Measurements from ENCODE around the gene TPRN.

Gene TPRN

DNA sequence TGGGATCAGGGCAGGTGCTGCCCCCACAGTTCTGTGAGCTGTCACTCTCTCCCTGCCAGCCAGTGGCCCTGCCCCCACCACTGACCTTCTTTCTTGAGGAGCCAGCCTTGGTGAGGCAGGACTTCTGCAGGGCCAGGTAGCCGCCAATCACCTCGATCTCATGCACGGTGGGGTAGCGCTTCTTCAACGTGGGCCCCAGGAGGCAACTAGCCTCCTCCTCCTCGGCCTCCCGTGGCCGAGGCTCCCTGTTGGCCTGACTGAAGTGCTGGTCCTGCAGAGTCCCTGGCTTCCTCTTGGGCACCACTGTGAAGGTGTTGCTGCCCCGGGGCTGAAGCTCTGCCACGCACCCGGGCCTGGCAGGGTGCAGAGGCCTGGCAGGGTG is 1.6 kb downstream of the TPRN start:
- H3K79me1 ChIP-seq (ENCODE audit: low read length), result peaks cover 13% of the 10 kb centered on the region
- WGBS (ENCODE audit: extremely low coverage, insufficient coverage, low lambda C conversion rate), result no CpG with 5 or more reads among the region's 11 CpGs
- no peak overlapping the region for H2BK15ac ChIP-seq (replicated peaks; ENCODE audit: low read depth)
- no peaks in the 10 kb centered on the region for H3K4me1 ChIP-seq (ENCODE audit: control insufficient read depth, low read depth, low read length)
- peaks cover 4% of the 10 kb centered on the region for H3K79me2 ChIP-seq (ENCODE audit: control insufficient read depth, insufficient read depth, low read length)
- H2BK5ac ChIP-seq (ENCODE audit: low read length), result no peak overlapping the region
- H3K18ac ChIP-seq (ENCODE audit: low read length), result no peak overlapping the region
- H3K4me2 ChIP-seq (ENCODE audit: low read length), result no peak overlapping the region
- H3K23ac ChIP-seq (ENCODE audit: low read length), result no peak overlapping the region
- peak overlapping the region; percentile 15 for H3K9ac ChIP-seq (ENCODE audit: low read length)
- H3K27ac ChIP-seq (ENCODE audit: low read depth, low read length), result no peak overlapping the region
- no peak overlapping the region for H3K4me3 ChIP-seq (ENCODE audit: low read length)
- H2AK5ac ChIP-seq (ENCODE audit: low read length), result no peak overlapping the region
- no peaks in the 10 kb centered on the region for H3K27me3 ChIP-seq (ENCODE audit: insufficient read depth, low read length, poor library complexity)
- H4K8ac ChIP-seq (ENCODE audit: low read depth, low read length), result no peak overlapping the region
- H3K36me3 ChIP-seq (ENCODE audit: control insufficient read depth, insufficient read depth, low read length), result no peaks in the 10 kb centered on the region
- H3K4ac ChIP-seq (ENCODE audit: low read depth, low read length), result no peak overlapping the region
- peak overlapping the region; percentile 67 for H3K56ac ChIP-seq (ENCODE audit: low read length)
- no peak overlapping the region for H2BK120ac ChIP-seq (ENCODE audit: low read depth, low read length)
- H4K5ac ChIP-seq (ENCODE audit: low read length), result no peak overlapping the region
- no peak for DNase-seq

DNA sequence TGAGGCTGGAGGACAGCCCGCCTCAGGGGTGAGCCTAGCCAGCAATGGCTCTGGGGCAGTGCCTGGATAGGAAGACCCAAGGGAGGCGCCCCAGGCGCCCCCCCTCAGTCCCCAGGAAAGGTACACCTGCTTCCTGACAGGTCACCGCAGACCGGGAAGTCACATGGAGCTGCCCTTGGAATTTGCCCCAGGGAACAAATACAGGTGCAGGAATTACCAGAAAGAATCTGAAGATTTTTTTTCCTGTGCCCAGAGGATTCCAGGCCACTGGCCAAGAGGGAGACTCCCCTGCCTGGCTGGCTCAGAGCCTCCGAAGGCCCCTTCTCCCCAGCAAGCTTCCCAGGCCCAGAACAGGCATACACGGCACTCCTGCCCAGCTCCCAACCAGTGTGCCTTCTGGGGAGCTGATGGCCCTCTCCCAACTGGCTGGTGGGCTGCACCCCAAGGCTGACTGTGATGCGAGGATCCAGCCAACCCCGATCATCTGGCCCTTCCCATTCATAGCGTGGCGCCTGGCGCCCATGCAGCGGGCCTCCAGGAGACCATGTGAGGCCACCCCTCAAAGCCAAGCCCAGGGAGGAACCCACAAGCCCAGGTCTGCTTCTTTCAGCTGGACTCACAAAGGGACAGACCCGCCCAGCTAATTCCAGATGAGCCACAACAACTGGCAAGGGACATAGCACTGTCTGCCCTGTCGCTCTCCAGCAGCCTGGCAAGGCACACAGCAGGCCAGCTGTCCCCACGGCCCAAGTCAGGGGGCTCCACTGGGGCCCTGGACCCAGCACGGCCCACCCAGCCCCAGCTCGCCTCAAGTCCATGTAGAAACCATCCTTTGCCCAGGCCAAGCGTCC is 2.3 kb downstream of the TPRN start:
- Histone ChIP-seq H3K79me1 (ENCODE audit: low read length) (peaks cover 11% of the 10 kb centered on the region), H3K18ac (ENCODE audit: low read length) (no peak overlapping the region), H3K4me1 (ENCODE audit: control insufficient read depth, low read depth, low read length) (no peaks in the 10 kb centered on the region), H4K8ac (ENCODE audit: low read depth, low read length) (no peak overlapping the region), H3K27me3 (ENCODE audit: insufficient read depth, low read length, poor library complexity) (no peaks in the 10 kb centered on the region), H2BK5ac (ENCODE audit: low read length) (no peak overlapping the region), H3K4ac (ENCODE audit: low read depth, low read length) (no peak overlapping the region), H3K23ac (ENCODE audit: low read length) (no peak overlapping the region), H2BK15ac (replicated peaks; ENCODE audit: low read depth) (no peak overlapping the region), H3K56ac (ENCODE audit: low read length) (peak overlapping the region; percentile 15), H2BK120ac (ENCODE audit: low read depth, low read length) (no peak overlapping the region), H3K4me2 (ENCODE audit: low read length) (no peak overlapping the region), H3K36me3 (ENCODE audit: control insufficient read depth, insufficient read depth, low read length) (no peaks in the 10 kb centered on the region), H3K9ac (ENCODE audit: low read length) (peak overlapping the region; percentile 34), H4K5ac (ENCODE audit: low read length) (no peak overlapping the region), H3K4me3 (ENCODE audit: low read length) (no peak overlapping the region), H2AK5ac (ENCODE audit: low read length) (no peak overlapping the region), H3K27ac (ENCODE audit: low read depth, low read length) (no peak overlapping the region), H3K79me2 (ENCODE audit: control insufficient read depth, insufficient read depth, low read length) (peaks cover 2% of the 10 kb centered on the region)
- WGBS (ENCODE audit: extremely low coverage, insufficient coverage, low lambda C conversion rate), result no CpG with 5 or more reads among the region's 19 CpGs
- DNase-seq, result no peak

DNA sequence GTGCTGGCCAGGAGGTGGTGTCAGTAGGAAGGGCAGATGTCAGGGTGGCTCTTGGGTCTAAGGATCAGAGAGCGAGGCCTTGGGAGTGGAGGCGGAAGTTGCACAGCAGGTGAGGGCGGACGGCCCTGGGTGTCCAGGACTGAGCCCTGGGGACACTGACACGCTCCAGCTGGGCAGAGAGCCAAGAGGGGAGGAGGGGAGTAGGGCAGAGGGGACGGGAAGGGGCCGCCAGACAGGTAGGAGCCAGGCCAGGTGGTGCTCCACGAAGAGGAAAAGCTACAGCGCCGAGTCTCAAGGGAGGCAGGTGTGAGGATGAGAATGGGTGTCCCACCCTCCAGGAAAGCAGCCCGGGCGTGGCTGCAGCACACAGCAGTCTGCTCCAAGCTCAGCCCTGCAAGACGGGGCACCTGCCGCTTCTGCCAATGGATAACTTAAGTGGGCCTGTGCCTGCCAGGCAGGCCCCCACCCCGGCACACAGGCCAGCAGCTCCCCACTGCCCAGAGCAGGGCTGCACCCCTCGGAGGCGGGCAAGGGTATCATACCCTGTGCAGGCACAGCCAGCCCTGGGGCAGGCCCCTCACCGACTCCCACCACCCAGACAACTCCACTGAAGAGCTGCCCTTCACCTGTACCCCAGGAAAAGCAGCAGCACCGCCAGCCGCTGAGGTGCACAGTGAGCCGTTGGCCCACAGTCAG is 4.9 kb downstream of the TPRN start:
- no peak overlapping the region for H4K5ac ChIP-seq (ENCODE audit: low read length)
- H3K56ac ChIP-seq (ENCODE audit: low read length), result no peak overlapping the region
- no peak overlapping the region for H2AK5ac ChIP-seq (ENCODE audit: low read length)
- WGBS (ENCODE audit: extremely low coverage, insufficient coverage, low lambda C conversion rate), result no CpG with 5 or more reads among the region's 21 CpGs
- H2BK120ac ChIP-seq (ENCODE audit: low read depth, low read length), result no peak overlapping the region
- no peak overlapping the region for H2BK5ac ChIP-seq (ENCODE audit: low read length)
- H3K18ac ChIP-seq (ENCODE audit: low read length), result no peak overlapping the region
- H3K27ac ChIP-seq (ENCODE audit: low read depth, low read length), result no peak overlapping the region
- no peak for DNase-seq
- H3K4me2 ChIP-seq (ENCODE audit: low read length), result no peak overlapping the region
- H3K4me1 ChIP-seq (ENCODE audit: control insufficient read depth, low read depth, low read length), result no peaks in the 10 kb centered on the region
- H2BK15ac ChIP-seq (replicated peaks; ENCODE audit: low read depth), result no peak overlapping the region
- H3K79me2 ChIP-seq (ENCODE audit: control insufficient read depth, insufficient read depth, low read length), result peaks cover 2% of the 10 kb centered on the region
- H3K4ac ChIP-seq (ENCODE audit: low read depth, low read length), result no peak overlapping the region
- no peaks in the 10 kb centered on the region for H3K27me3 ChIP-seq (ENCODE audit: insufficient read depth, low read length, poor library complexity)
- H3K23ac ChIP-seq (ENCODE audit: low read length), result no peak overlapping the region
- H3K36me3 ChIP-seq (ENCODE audit: control insufficient read depth, insufficient read depth, low read length), result no peaks in the 10 kb centered on the region
- no peak overlapping the region for H4K8ac ChIP-seq (ENCODE audit: low read depth, low read length)
- H3K9ac ChIP-seq (ENCODE audit: low read length), result no peak overlapping the region
- H3K4me3 ChIP-seq (ENCODE audit: low read length), result no peak overlapping the region
- H3K79me1 ChIP-seq (ENCODE audit: low read length), result peaks cover 7% of the 10 kb centered on the region

DNA sequence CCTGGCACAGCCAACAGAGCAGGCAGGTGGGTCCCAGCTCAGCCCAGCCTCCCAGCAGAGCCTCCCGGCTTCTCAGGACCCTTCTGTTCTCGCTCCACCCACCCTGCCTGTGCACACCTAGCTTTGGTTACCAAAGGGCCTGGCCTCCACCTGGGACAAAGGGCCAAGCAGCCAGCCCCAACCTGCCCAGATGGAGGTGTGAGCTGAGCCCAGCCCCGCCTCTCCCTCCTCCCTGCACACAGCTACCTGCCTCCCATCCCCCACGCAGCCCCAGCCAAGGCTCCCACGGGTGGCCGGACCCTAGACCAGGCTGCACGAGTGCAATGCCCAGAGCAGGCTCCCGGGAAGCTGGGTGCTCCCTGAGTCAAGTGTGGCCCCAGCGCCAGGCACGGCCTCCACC is 5.6 kb downstream of the TPRN start:
- Histone ChIP-seq H3K23ac (ENCODE audit: low read length) (no peak overlapping the region), H4K8ac (ENCODE audit: low read depth, low read length) (no peak overlapping the region), H3K4ac (ENCODE audit: low read depth, low read length) (no peak overlapping the region), H3K36me3 (ENCODE audit: control insufficient read depth, insufficient read depth, low read length) (no peaks in the 10 kb centered on the region), H3K4me2 (ENCODE audit: low read length) (no peak overlapping the region), H4K5ac (ENCODE audit: low read length) (no peak overlapping the region), H3K79me2 (ENCODE audit: control insufficient read depth, insufficient read depth, low read length) (peaks cover 2% of the 10 kb centered on the region), H3K4me1 (ENCODE audit: control insufficient read depth, low read depth, low read length) (no peaks in the 10 kb centered on the region), H2BK5ac (ENCODE audit: low read length) (no peak overlapping the region), H2BK15ac (replicated peaks; ENCODE audit: low read depth) (no peak overlapping the region), H3K27me3 (ENCODE audit: insufficient read depth, low read length, poor library complexity) (no peaks in the 10 kb centered on the region), H3K4me3 (ENCODE audit: low read length) (no peak overlapping the region), H3K56ac (ENCODE audit: low read length) (no peak overlapping the region), H3K18ac (ENCODE audit: low read length) (no peak overlapping the region), H3K79me1 (ENCODE audit: low read length) (peaks cover 8% of the 10 kb centered on the region), H2AK5ac (ENCODE audit: low read length) (no peak overlapping the region), H3K9ac (ENCODE audit: low read length) (no peak overlapping the region), H3K27ac (ENCODE audit: low read depth, low read length) (no peak overlapping the region), H2BK120ac (ENCODE audit: low read depth, low read length) (no peak overlapping the region)
- DNase-seq, result no peak
- WGBS (ENCODE audit: extremely low coverage, insufficient coverage, low lambda C conversion rate), result no CpG with 5 or more reads among the region's 10 CpGs

DNA sequence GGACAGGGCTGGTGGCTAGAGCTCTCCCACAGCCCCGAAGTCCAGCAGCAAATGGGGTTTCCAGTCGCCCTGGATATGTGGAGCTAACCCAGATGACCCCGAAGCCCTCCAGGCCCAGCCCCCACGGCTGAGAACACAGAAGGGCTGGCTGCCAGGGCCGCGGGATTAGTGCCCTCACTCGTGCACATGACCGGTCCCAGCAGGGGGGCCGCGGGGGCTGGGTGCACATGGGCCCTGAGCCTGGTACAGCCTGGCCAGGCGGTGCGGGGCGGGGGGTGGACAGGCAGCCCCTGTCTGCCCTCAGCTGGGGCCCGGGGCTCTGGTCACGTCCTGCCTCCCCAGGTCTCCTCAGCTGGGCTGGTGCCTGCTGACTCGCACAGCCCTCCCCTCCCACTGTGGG is 6.2 kb downstream of the TPRN start:
- Histone ChIP-seq H3K4me3 (ENCODE audit: low read length) (no peak overlapping the region), H3K27ac (ENCODE audit: low read depth, low read length) (no peak overlapping the region), H2AK5ac (ENCODE audit: low read length) (no peak overlapping the region), H3K18ac (ENCODE audit: low read length) (no peak overlapping the region), H2BK5ac (ENCODE audit: low read length) (no peak overlapping the region), H3K4ac (ENCODE audit: low read depth, low read length) (no peak overlapping the region), H3K79me1 (ENCODE audit: low read length) (peaks cover 13% of the 10 kb centered on the region), H2BK120ac (ENCODE audit: low read depth, low read length) (no peak overlapping the region), H3K9ac (ENCODE audit: low read length) (no peak overlapping the region), H3K27me3 (ENCODE audit: insufficient read depth, low read length, poor library complexity) (no peaks in the 10 kb centered on the region), H4K8ac (ENCODE audit: low read depth, low read length) (no peak overlapping the region), H3K4me2 (ENCODE audit: low read length) (no peak overlapping the region), H2BK15ac (replicated peaks; ENCODE audit: low read depth) (no peak overlapping the region), H3K36me3 (ENCODE audit: control insufficient read depth, insufficient read depth, low read length) (no peaks in the 10 kb centered on the region), H3K4me1 (ENCODE audit: control insufficient read depth, low read depth, low read length) (peaks cover 2% of the 10 kb centered on the region), H3K79me2 (ENCODE audit: control insufficient read depth, insufficient read depth, low read length) (peaks cover 6% of the 10 kb centered on the region), H3K23ac (ENCODE audit: low read length) (no peak overlapping the region), H4K5ac (ENCODE audit: low read length) (no peak overlapping the region), H3K56ac (ENCODE audit: low read length) (no peak overlapping the region)
- no peak for DNase-seq
- no CpG with 5 or more reads among the region's 16 CpGs for whole genome bisulfite sequencing (ENCODE audit: extremely low coverage, insufficient coverage, low lambda C conversion rate)

All from mesendoderm (in vitro differentiated cells).